Peyer's patch (tissue), 4 donors: Measurements from ENCODE around the gene KLRK1.

Experiments
- POLR2A ChIP-seq, 2 donors: fragments of 450-650 bp; IDR thresholded peaks; one replicate each; pipeline ENCODE4 v1.5.1; 2017; ENCODE audit warnings: antibody characterized with exemption in 2 of 2, mild to moderate bottlenecking in 2 of 2, moderate library complexity in 2 of 2
- TF ChIP-seq, protein P1 (sequence below), 6 experiments: fragments of 450-650 bp in 4 of 6; fragments of 200-600 bp in 2 of 6; sonication (generic) in 1 of 6; IDR thresholded peaks; one replicate each; pipeline ENCODE4 v1.5.1; 2017 to 2019; ENCODE audit warnings: antibody characterized with exemption in 6 of 6, mild to moderate bottlenecking in 3 of 6, moderate library complexity in 1 of 6

GRCh38 chr12:10361084-10361483 lies 28.8 kb downstream of the KLRK1 start:
- TF ChIP-seq, protein P1, sequence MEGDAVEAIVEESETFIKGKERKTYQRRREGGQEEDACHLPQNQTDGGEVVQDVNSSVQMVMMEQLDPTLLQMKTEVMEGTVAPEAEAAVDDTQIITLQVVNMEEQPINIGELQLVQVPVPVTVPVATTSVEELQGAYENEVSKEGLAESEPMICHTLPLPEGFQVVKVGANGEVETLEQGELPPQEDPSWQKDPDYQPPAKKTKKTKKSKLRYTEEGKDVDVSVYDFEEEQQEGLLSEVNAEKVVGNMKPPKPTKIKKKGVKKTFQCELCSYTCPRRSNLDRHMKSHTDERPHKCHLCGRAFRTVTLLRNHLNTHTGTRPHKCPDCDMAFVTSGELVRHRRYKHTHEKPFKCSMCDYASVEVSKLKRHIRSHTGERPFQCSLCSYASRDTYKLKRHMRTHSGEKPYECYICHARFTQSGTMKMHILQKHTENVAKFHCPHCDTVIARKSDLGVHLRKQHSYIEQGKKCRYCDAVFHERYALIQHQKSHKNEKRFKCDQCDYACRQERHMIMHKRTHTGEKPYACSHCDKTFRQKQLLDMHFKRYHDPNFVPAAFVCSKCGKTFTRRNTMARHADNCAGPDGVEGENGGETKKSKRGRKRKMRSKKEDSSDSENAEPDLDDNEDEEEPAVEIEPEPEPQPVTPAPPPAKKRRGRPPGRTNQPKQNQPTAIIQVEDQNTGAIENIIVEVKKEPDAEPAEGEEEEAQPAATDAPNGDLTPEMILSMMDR (IDR thresholded peaks at IDR 0.05), result no peak
- no peak for TF ChIP-seq POLR2A (IDR thresholded peaks at IDR 0.05)
